A673 (cell line): ENCODE results near the gene MRPS25.

Source experiments
- EZH2 ChIP-seq: fragments of 200-600 bp; sonication (generic); IDR thresholded peaks from 2 replicates; pipeline ENCODE4 v1.6.1; 2017; ENCODE audit warnings: borderline replicate concordance, low read depth, mild to moderate bottlenecking, mixed read lengths, antibody characterized with exemption, low read length; ENCODE audit not compliant: poor library complexity, severe bottlenecking
- TF ChIP-seq, protein P1 (sequence below): fragments of 300-800, 200-600 bp; sonication (generic); conservative IDR thresholded peaks from 2 replicates; pipeline ENCODE4 v1.5.1; 2017; ENCODE audit warnings: low read depth, mild to moderate bottlenecking, antibody characterized with exemption, low read length, moderate library complexity, mixed read lengths

DNA sequence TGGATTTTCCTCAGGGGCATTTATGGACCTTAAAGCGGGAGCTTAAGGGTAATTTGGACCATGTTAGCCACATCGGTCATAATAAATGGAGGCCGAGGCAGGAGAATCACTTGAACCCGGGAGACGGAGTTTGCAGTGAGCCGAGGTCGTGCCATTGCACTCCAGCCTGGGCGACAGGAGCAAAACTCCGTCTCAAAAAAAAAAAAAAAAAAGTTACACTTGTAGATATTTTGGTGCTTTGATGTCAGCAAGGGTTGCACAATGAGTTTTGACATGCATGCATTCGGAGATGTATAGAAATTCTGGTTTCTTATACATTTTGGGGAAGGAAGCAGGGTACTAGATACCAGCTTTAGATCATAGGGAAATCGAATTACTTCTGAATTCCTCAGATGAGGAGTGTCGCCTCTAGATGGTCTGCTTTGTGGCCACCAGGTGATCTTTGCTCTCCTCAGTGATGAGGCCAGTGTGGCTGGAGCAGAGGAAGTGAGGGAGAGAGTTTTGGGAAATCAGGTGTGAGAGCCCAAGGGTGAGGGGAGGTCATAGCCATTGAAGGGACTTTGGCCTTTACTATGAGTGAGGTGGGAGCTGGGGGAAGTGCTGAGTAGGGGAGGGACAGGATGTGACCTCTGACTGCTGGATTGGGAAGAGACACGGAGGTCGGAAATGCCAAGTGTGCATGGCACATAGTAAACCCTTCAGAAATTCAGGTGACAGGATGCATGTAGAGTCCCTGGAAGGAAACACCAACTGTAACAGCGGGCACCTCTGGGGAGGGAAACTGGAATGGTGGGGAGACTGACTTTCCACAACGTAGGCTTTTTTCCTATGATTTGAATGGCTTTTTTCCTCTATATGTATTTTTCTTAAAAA is 42.2 kb upstream of the MRPS25 start:
- TF ChIP-seq, protein P1, sequence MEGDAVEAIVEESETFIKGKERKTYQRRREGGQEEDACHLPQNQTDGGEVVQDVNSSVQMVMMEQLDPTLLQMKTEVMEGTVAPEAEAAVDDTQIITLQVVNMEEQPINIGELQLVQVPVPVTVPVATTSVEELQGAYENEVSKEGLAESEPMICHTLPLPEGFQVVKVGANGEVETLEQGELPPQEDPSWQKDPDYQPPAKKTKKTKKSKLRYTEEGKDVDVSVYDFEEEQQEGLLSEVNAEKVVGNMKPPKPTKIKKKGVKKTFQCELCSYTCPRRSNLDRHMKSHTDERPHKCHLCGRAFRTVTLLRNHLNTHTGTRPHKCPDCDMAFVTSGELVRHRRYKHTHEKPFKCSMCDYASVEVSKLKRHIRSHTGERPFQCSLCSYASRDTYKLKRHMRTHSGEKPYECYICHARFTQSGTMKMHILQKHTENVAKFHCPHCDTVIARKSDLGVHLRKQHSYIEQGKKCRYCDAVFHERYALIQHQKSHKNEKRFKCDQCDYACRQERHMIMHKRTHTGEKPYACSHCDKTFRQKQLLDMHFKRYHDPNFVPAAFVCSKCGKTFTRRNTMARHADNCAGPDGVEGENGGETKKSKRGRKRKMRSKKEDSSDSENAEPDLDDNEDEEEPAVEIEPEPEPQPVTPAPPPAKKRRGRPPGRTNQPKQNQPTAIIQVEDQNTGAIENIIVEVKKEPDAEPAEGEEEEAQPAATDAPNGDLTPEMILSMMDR = no peak
- TF ChIP-seq EZH2 = no peak
